HEK293 (cell line): ENCODE measurements around the gene CEP112.

Source experiments
- CTCF ChIA-PET: fragments of 350-600 bp; formaldehyde crosslinking; extraction: SDS; loops from one replicate; lab custom pipeline; 2021; ENCODE audit warnings: antibody characterized with exemption; lab: Yijun Ruan, JAX
- POLR2A ChIA-PET: fragments of 300-600 bp; formaldehyde crosslinking; extraction: SDS; loops from one replicate; lab custom pipeline; 2020; ENCODE audit warnings: antibody characterized with exemption, inconsistent platforms; lab: Yijun Ruan, JAX
- H3K27ac ChIP-seq: fragments of 200-500 bp; sonication (Bioruptor generic); 2 replicates; pipeline ENCODE4 v1.5.1; 2014; ENCODE audit warnings: low read depth, low read length, control low read depth, inconsistent platforms; ENCODE audit errors: extremely low read depth
- H3K36me3 ChIP-seq, 2 experiments: fragments of 200-500 bp in 1 of 2; sonication (Bioruptor generic) in 1 of 2; 1 replicate in 1 of 2; 2 replicates in 1 of 2; pipeline ENCODE4 v1.5.1; 2014 to 2017; ENCODE audit warnings: inconsistent platforms in 2 of 2, low read length in 2 of 2; ENCODE audit not compliant: control insufficient read depth in 2 of 2, insufficient read depth in 1 of 2
- H3K4me1 ChIP-seq: fragments of 200-500 bp; sonication (Bioruptor generic); 2 replicates; pipeline ENCODE4 v1.5.1; 2014; ENCODE audit warnings: mild to moderate bottlenecking, low read length, inconsistent platforms; ENCODE audit not compliant: control insufficient read depth, insufficient read depth
- H3K4me3 ChIP-seq: 2 replicates; pipeline ENCODE4 v1.5.1; 2011; ENCODE audit warnings: low read depth, mild to moderate bottlenecking, control low read depth, low read length, moderate library complexity
- H3K9me3 ChIP-seq: fragments of 200-500 bp; sonication (Bioruptor generic); 2 replicates; pipeline ENCODE4 v1.5.1; 2014; ENCODE audit warnings: low read depth, low read length, inconsistent platforms; ENCODE audit not compliant: control insufficient read depth, insufficient read depth
- GFI1B ChIP-seq: fragments of 450-650 bp; formaldehyde crosslinking; IDR thresholded peaks from 2 replicates; pipeline ENCODE4 v1.5.1; 2016; ENCODE audit warnings: missing biosample characterization, missing genetic modification characterization
- KLF8 ChIP-seq: fragments of 450-650 bp; formaldehyde crosslinking; IDR thresholded peaks from 2 replicates; pipeline ENCODE4 v1.5.1; 2016; ENCODE audit warnings: missing biosample characterization, missing genetic modification characterization
- MZF1 ChIP-seq: fragments of 450-650 bp; formaldehyde crosslinking; IDR thresholded peaks from 2 replicates; pipeline ENCODE4 v1.5.1; 2017; ENCODE audit warnings: missing biosample characterization, missing genetic modification characterization, borderline replicate concordance
- OSR2 ChIP-seq: fragments of 450-650 bp; formaldehyde crosslinking; IDR thresholded peaks from 2 replicates; pipeline ENCODE4 v1.5.1; 2016; ENCODE audit warnings: missing biosample characterization, missing genetic modification characterization
- OVOL3 ChIP-seq: fragments of 450-650 bp; formaldehyde crosslinking; IDR thresholded peaks from 2 replicates; pipeline ENCODE4 v1.5.1; 2016; ENCODE audit warnings: missing biosample characterization, missing genetic modification characterization
- PRDM1 ChIP-seq: fragments of 450-650 bp; formaldehyde crosslinking; IDR thresholded peaks from 2 replicates; pipeline ENCODE4; 2016; ENCODE audit warnings: missing biosample characterization, missing genetic modification characterization
- REPIN1 ChIP-seq: fragments of 450-650 bp; formaldehyde crosslinking; IDR thresholded peaks from 2 replicates; pipeline ENCODE4 v1.5.1; 2017; ENCODE audit warnings: missing biosample characterization, missing genetic modification characterization, low read depth
- YY1 ChIP-seq: fragments of 450-650 bp; formaldehyde crosslinking; IDR thresholded peaks from 2 replicates; pipeline ENCODE4 v1.5.1; 2018; ENCODE audit warnings: missing biosample characterization, missing genetic modification characterization
- ZBTB20 ChIP-seq: fragments of 450-650 bp; formaldehyde crosslinking; IDR thresholded peaks from 2 replicates; pipeline ENCODE4 v1.5.1; 2016; ENCODE audit warnings: missing biosample characterization, missing genetic modification characterization
- ZFP41 ChIP-seq: fragments of 450-650 bp; formaldehyde crosslinking; IDR thresholded peaks from 2 replicates; pipeline ENCODE4 v1.5.1; 2016; ENCODE audit warnings: missing biosample characterization, missing genetic modification characterization, borderline replicate concordance
- ZNF114 ChIP-seq: fragments of 450-650 bp; formaldehyde crosslinking; IDR thresholded peaks from 2 replicates; pipeline ENCODE4 v1.5.0; 2017; ENCODE audit warnings: missing biosample characterization, missing genetic modification characterization
- ZNF121 ChIP-seq: fragments of 450-650 bp; formaldehyde crosslinking; IDR thresholded peaks from 2 replicates; pipeline ENCODE4 v1.5.1; 2016; ENCODE audit warnings: missing biosample characterization, missing genetic modification characterization
- ZNF133 ChIP-seq: fragments of 450-650 bp; formaldehyde crosslinking; IDR thresholded peaks from 2 replicates; pipeline ENCODE4 v1.5.1; 2016; ENCODE audit warnings: missing biosample characterization, missing genetic modification characterization
- ZNF157 ChIP-seq: fragments of 450-650 bp; formaldehyde crosslinking; IDR thresholded peaks from 2 replicates; pipeline ENCODE4 v1.5.1; 2016; ENCODE audit warnings: missing biosample characterization, missing genetic modification characterization
- ZNF169 ChIP-seq: fragments of 450-650 bp; formaldehyde crosslinking; IDR thresholded peaks from 2 replicates; pipeline ENCODE4 v1.5.1; 2016; ENCODE audit warnings: missing biosample characterization, missing genetic modification characterization
- ZNF202 ChIP-seq: fragments of 450-650 bp; formaldehyde crosslinking; IDR thresholded peaks from 2 replicates; pipeline ENCODE4 v1.5.1; 2016; ENCODE audit warnings: missing biosample characterization, missing genetic modification characterization, borderline replicate concordance
- ZNF266 ChIP-seq: fragments of 450-650 bp; formaldehyde crosslinking; IDR thresholded peaks from 2 replicates; pipeline ENCODE4 v1.5.1; 2016; ENCODE audit warnings: missing biosample characterization, missing genetic modification characterization, low read depth
- ZNF280D ChIP-seq: fragments of 450-650 bp; formaldehyde crosslinking; IDR thresholded peaks from 2 replicates; pipeline ENCODE4 v1.5.1; 2016; ENCODE audit warnings: missing biosample characterization, missing genetic modification characterization
- ZNF366 ChIP-seq: fragments of 450-650 bp; formaldehyde crosslinking; conservative IDR thresholded peaks from 2 replicates; pipeline ENCODE4 v1.5.1; 2016; ENCODE audit warnings: missing biosample characterization, missing genetic modification characterization
- ZNF391 ChIP-seq: fragments of 450-650 bp; formaldehyde crosslinking; IDR thresholded peaks from 2 replicates; pipeline ENCODE4 v1.5.1; 2016; ENCODE audit warnings: low read depth, missing biosample characterization, missing genetic modification characterization, borderline replicate concordance
- ZNF488 ChIP-seq: fragments of 450-650 bp; formaldehyde crosslinking; IDR thresholded peaks from 2 replicates; pipeline ENCODE4 v1.5.1; 2016; ENCODE audit warnings: missing biosample characterization, missing genetic modification characterization
- ZNF558 ChIP-seq: fragments of 450-650 bp; formaldehyde crosslinking; IDR thresholded peaks from 2 replicates; pipeline ENCODE4 v1.5.1; 2016; ENCODE audit warnings: missing biosample characterization, missing genetic modification characterization
- ZNF624 ChIP-seq: fragments of 450-650 bp; formaldehyde crosslinking; IDR thresholded peaks from 2 replicates; pipeline ENCODE4 v1.5.1; 2017; ENCODE audit warnings: missing biosample characterization, missing genetic modification characterization
- ZNF639 ChIP-seq: fragments of 450-650 bp; formaldehyde crosslinking; IDR thresholded peaks from 2 replicates; pipeline ENCODE4 v1.5.1; 2016; ENCODE audit warnings: missing biosample characterization, missing genetic modification characterization
- ZNF654 ChIP-seq: fragments of 450-650 bp; formaldehyde crosslinking; IDR thresholded peaks from 2 replicates; pipeline ENCODE4 v1.5.1; 2016; ENCODE audit warnings: low read depth, missing biosample characterization, missing genetic modification characterization
- ZNF660 ChIP-seq: fragments of 450-650 bp; IDR thresholded peaks from 2 replicates; pipeline ENCODE4 v1.5.1; 2018; ENCODE audit warnings: missing biosample characterization, mild to moderate bottlenecking, missing genetic modification characterization
- ZNF664 ChIP-seq: fragments of 450-650 bp; formaldehyde crosslinking; IDR thresholded peaks from 2 replicates; pipeline ENCODE4 v1.5.1; 2016; ENCODE audit warnings: missing biosample characterization, missing genetic modification characterization
- ZNF791 ChIP-seq: fragments of 450-650 bp; formaldehyde crosslinking; IDR thresholded peaks from 2 replicates; pipeline ENCODE4 v1.5.1; 2016; ENCODE audit warnings: missing biosample characterization, missing genetic modification characterization
- TF ChIP-seq, protein P1 (sequence below): fragments of 450-650 bp; formaldehyde crosslinking; IDR thresholded peaks from 2 replicates; pipeline ENCODE4 v1.5.1; 2016; ENCODE audit warnings: missing biosample characterization, missing genetic modification characterization

CEP112 gene

GRCh38 chr17:65660078-65660477, 531.9 kb downstream of the CEP112 start:
- no peak overlapping the region for H3K4me3 ChIP-seq
- CTCF ChIA-PET, result interaction anchor here (0.7 to 1.3 kb wide), 2 partner anchors 8 to 28 kb away, joined by 3 to 4 read pairs; no protein-coding TSS in a partner anchor

DNA sequence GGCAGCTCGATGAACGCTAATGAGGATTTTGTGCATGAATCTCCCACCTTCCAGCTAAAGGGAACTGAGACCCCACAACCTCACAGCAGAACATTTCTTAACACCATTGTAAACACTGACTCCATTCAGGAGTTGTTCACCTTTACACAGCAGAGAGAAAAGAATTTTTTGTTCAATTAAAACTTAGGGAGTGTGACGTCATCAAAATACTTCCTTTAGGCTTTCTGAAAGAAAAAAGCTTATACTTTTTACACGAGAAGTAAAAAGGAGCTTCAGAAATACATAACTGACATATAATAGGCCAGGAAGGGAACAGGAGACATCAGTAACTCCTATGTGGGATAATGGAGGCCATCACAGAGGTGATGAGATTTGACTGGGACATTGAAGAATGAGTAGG, 532.4 kb downstream of the CEP112 start:
- TF ChIP-seq PRDM1 (tag by site-specific recombination) (no peak), YY1 (no peak), ZBTB20 (tag by site-specific recombination) (no peak), ZNF624 (no peak), ZNF157 (no peak), ZNF266 (tag by site-specific recombination) (no peak), ZNF664 (tag by site-specific recombination) (no peak), ZNF654 (tag by site-specific recombination) (no peak)
- Histone ChIP-seq H3K9me3 (no peaks in the 10 kb centered on the region), H3K4me3 (no peak overlapping the region), H3K27ac (no peak overlapping the region), H3K36me3 (no peaks in the 10 kb centered on the region), H3K4me1 (no peaks in the 10 kb centered on the region)
- ChIA-PET POLR2A (no interaction called here), CTCF (interaction anchor here (0.7 to 1.3 kb wide), 2 partner anchors 9 to 28 kb away, joined by 3 to 4 read pairs; no protein-coding TSS in a partner anchor)

More at GRCh38 chr17:65660078-65660477, 531.9 kb downstream of the CEP112 start:
- no peaks in the 10 kb centered on the region for H3K4me1 ChIP-seq
- TF ChIP-seq ZNF280D (tag by site-specific recombination) (no peak), ZNF366 (peak; percentile 87)
- H3K36me3 ChIP-seq, result no peaks in the 10 kb centered on the region
- no peaks in the 10 kb centered on the region for H3K9me3 ChIP-seq
- H3K27ac ChIP-seq, result no peak overlapping the region
- POLR2A ChIA-PET, result no interaction called here

- TF ChIP-seq ZNF791 (tag by site-specific recombination) (no peak), REPIN1 (no peak), ZNF133 (tag by site-specific recombination) (no peak), MZF1 (tag by site-specific recombination) (no peak), ZNF121 (tag by site-specific recombination) (no peak), ZNF488 (no peak), ZNF202 (no peak), KLF8 (no peak), ZNF660 (no peak), ZNF558 (tag by site-specific recombination) (no peak), ZNF391 (tag by site-specific recombination) (no peak), ZFP41 (no peak), ZNF114 (tag by site-specific recombination) (no peak), ZNF169 (tag by site-specific recombination) (no peak), ZNF639 (tag by site-specific recombination) (no peak), OSR2 (no peak), OVOL3 (tag by site-specific recombination) (no peak), GFI1B (tag by site-specific recombination) (no peak)
- TF ChIP-seq, protein P1, sequence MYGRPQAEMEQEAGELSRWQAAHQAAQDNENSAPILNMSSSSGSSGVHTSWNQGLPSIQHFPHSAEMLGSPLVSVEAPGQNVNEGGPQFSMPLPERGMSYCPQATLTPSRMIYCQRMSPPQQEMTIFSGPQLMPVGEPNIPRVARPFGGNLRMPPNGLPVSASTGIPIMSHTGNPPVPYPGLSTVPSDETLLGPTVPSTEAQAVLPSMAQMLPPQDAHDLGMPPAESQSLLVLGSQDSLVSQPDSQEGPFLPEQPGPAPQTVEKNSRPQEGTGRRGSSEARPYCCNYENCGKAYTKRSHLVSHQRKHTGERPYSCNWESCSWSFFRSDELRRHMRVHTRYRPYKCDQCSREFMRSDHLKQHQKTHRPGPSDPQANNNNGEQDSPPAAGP, result no peak
- CTCF ChIA-PET, result no interaction called here
- Histone ChIP-seq H3K36me3 (no peaks in the 10 kb centered on the region), H3K4me1 (no peaks in the 10 kb centered on the region), H3K27ac (no peak overlapping the region), H3K9me3 (no peaks in the 10 kb centered on the region), H3K4me3 (no peak overlapping the region)
- POLR2A ChIA-PET, result no interaction called here
Measured at GRCh38 chr17:65657251-65657828, 534.6 kb downstream of the CEP112 start.
